HepG2 (cell line): Measurements from ENCODE around the gene FOXR1. TPM values are rescaled to one million over a fixed set of nuclear protein-coding genes. Genes with fewer than 3 reads are reported as not detected.

ENCODE experiments used
- AKAP8 ChIP-seq: sonication (generic); formaldehyde crosslinking; IDR thresholded peaks from 2 replicates; pipeline ENCODE4 v1.5.1; 2020; ENCODE audit warnings: mild to moderate bottlenecking, missing genetic modification reagents
- CC2D1A ChIP-seq: sonication (generic); formaldehyde crosslinking; IDR thresholded peaks from 2 replicates; pipeline ENCODE4 v1.8.1; 2023; ENCODE audit warnings: mild to moderate bottlenecking, missing genetic modification reagents
- CREB3 ChIP-seq: sonication (generic); formaldehyde crosslinking; IDR thresholded peaks from 2 replicates; pipeline ENCODE4 v1.5.0; 2020; ENCODE audit warnings: missing genetic modification reagents
- HIVEP1 ChIP-seq: sonication (generic); formaldehyde crosslinking; IDR thresholded peaks from 2 replicates; pipeline ENCODE4 v1.4.0; 2020; ENCODE audit warnings: mild to moderate bottlenecking, missing genetic modification reagents
- HOXA9 ChIP-seq: sonication (generic); formaldehyde crosslinking; IDR thresholded peaks from 2 replicates; pipeline ENCODE4 v1.8.1; 2022; ENCODE audit warnings: missing genetic modification reagents, mild to moderate bottlenecking, moderate library complexity, borderline replicate concordance
- MXI1 ChIP-seq: IDR thresholded peaks from 3 replicates; pipeline ENCODE4 v1.6.1; 2012; ENCODE audit warnings: low read depth, low read length, inconsistent platforms, borderline replicate concordance
- NCOR1 ChIP-seq: fragments of 200-600 bp; sonication (generic); IDR thresholded peaks from 2 replicates; pipeline ENCODE4 v1.7.0; 2017; ENCODE audit warnings: antibody characterized with exemption, low read length, borderline replicate concordance
- NFRKB ChIP-seq: fragments of 450-650 bp; IDR thresholded peaks from 2 replicates; pipeline ENCODE4 v1.6.1; 2017
- PRDM4 ChIP-seq: sonication (generic); formaldehyde crosslinking; IDR thresholded peaks from 2 replicates; pipeline ENCODE4 v1.9.0; 2021; ENCODE audit warnings: missing genetic modification reagents, borderline replicate concordance
- PRMT3 ChIP-seq: sonication (generic); formaldehyde crosslinking; IDR thresholded peaks from 2 replicates; pipeline ENCODE4 v1.8.1; 2022; ENCODE audit warnings: low read depth, mild to moderate bottlenecking, moderate library complexity, missing genetic modification reagents, borderline replicate concordance
- SMARCE1 ChIP-seq: fragments of 450-650 bp; IDR thresholded peaks from 2 replicates; pipeline ENCODE4 v1.6.1; 2017; ENCODE audit warnings: borderline replicate concordance
- SOX6 ChIP-seq, 2 experiments: fragments of 450-650 bp in 1 of 2; sonication (generic) in 1 of 2; formaldehyde crosslinking in 1 of 2; IDR thresholded peaks; 2 replicates each; pipeline versions ENCODE4 v1.4.0 to v1.6.1; 2017 to 2020; ENCODE audit warnings: antibody characterized with exemption in 1 of 2, mild to moderate bottlenecking in 1 of 2, missing genetic modification reagents in 1 of 2
- STAG1 ChIP-seq: sonication (generic); formaldehyde crosslinking; IDR thresholded peaks from 2 replicates; pipeline ENCODE4 v1.4.0; 2020; ENCODE audit warnings: missing genetic modification reagents
- TFE3 ChIP-seq: IDR thresholded peaks from 2 replicates; pipeline ENCODE4 v1.6.1; 2016
- TIGD3 ChIP-seq: sonication (generic); formaldehyde crosslinking; IDR thresholded peaks from 2 replicates; pipeline ENCODE4 v1.5.1; 2020; ENCODE audit warnings: mild to moderate bottlenecking, missing genetic modification reagents, borderline replicate concordance
- ZNF276 ChIP-seq: sonication (generic); formaldehyde crosslinking; IDR thresholded peaks from 2 replicates; pipeline ENCODE4 v1.4.0; 2020; ENCODE audit warnings: mild to moderate bottlenecking, low read depth, missing genetic modification reagents
- ZNF451 ChIP-seq: sonication (generic); formaldehyde crosslinking; IDR thresholded peaks from 2 replicates; pipeline ENCODE4 v1.5.0; 2020; ENCODE audit warnings: mild to moderate bottlenecking, missing genetic modification reagents
- ZNF784 ChIP-seq: sonication (generic); formaldehyde crosslinking; IDR thresholded peaks from 2 replicates; pipeline ENCODE4 v1.5.1; 2020; ENCODE audit warnings: missing genetic modification reagents, mild to moderate bottlenecking, borderline replicate concordance
- ZNF792 ChIP-seq: IDR thresholded peaks from 2 replicates; pipeline ENCODE4 v1.6.1; 2016
- polyA plus RNA-seq, 8 experiments: library from polyadenylated mRNA; depleted of rRNA in 3 of 8; stranded (reverse) in 7 of 8; unstranded in 1 of 8; fragments of >200 nt; fragmentation: Illumina TruSeq in 4 of 8; extraction: Trizol in 4 of 8; gene quantifications; 2 replicates each; pipeline versions ENCODE4 v1.2.1 to v1.2.3, GENCODE V29; 2011 to 2016; ENCODE audit warnings: low read depth in 4 of 8, missing spikeins in 1 of 8, mixed read lengths in 1 of 8; ENCODE audit not compliant: insufficient read depth in 1 of 8
- total RNA-seq, 5 experiments: library from RNA; depleted of rRNA; stranded (reverse); fragments of >200 nt; fragmentation: Illumina TruSeq; extraction: Trizol; gene quantifications; 2 replicates each; pipeline ENCODE4 v1.2.3, GENCODE V29; 2016; ENCODE audit warnings: low read depth in 1 of 5

FOXR1 gene
- total and polyA plus RNA-seq, 2 of the 13 experiments (the other 11 are each of a cell fraction or from before 2014, with no cell fraction given), result not detected

GRCh38 chr11:118996926-118997626, 25.5 kb downstream of the FOXR1 start (continued):
- TF ChIP-seq CREB3 (CRISPR knock-in tag) (no peak), ZNF276 (CRISPR knock-in tag) (no peak; the same call in 1 of the 2 replicates), NCOR1 (no peak), SMARCE1 (no peak), ZNF784 (CRISPR knock-in tag) (no peak), SOX6 (IDR thresholded peaks at IDR 0.05) (no peak), SOX6 (CRISPR knock-in tag; IDR thresholded peaks at IDR 0.05) (no peak), AKAP8 (CRISPR knock-in tag) (0 out of 2 replicates have a peak, but pooled peaks have one; percentile 3), ZNF451 (CRISPR knock-in tag) (no peak), MXI1 (no peak), TFE3 (no peak), TIGD3 (no peak), STAG1 (no peak), HIVEP1 (CRISPR knock-in tag) (no peak), PRMT3 (CRISPR knock-in tag) (0 out of 2 replicates have a peak, but pooled peaks have one; percentile 28), HOXA9 (CRISPR knock-in tag) (no peak), NFRKB (no peak), PRDM4 (CRISPR knock-in tag) (no peak), ZNF792 (CRISPR knock-in tag) (no peak), CC2D1A (CRISPR knock-in tag) (no peak)
